BJ (cell line): ENCODE results near the gene SLC16A1. TPM values are rescaled to one million over a fixed set of nuclear protein-coding genes. Genes with fewer than 3 reads are reported as not detected.
A peak's percentile ranks its signal among the peaks of the same experiment; 100 is the strongest.
"Not testable (repeated sequence)": the region's sequence is repeated elsewhere in the genome, so short reads cannot be mapped to it uniquely, and the experiment has no call there.

Source experiments
- CTCF ChIA-PET: fragments of 350-600 bp; formaldehyde crosslinking; extraction: SDS; loops from one replicate; lab custom pipeline; 2021; ENCODE audit warnings: antibody characterized with exemption, inconsistent platforms; lab: Yijun Ruan, JAX
- POLR2A ChIA-PET: fragments of 300-600 bp; sonication (Branson Sonifier 250); formaldehyde crosslinking; extraction: SDS; loops from one replicate; lab custom pipeline; 2021; ENCODE audit warnings: antibody characterized with exemption; lab: Charles Lee
- DNase-seq: peaks from one replicate; pipeline ENCODE4 v3.0.0-alpha.2; 2011; ENCODE audit warnings: low read depth
- H3K27me3 ChIP-seq: 2 replicates; pipeline ENCODE4 v1.6.0; 2011; ENCODE audit warnings: low read length; ENCODE audit not compliant: control insufficient read depth, insufficient read depth
- H3K36me3 ChIP-seq: 2 replicates; pipeline ENCODE4 v1.5.1; 2011; ENCODE audit warnings: low read length; ENCODE audit not compliant: control insufficient read depth, insufficient read depth
- H3K4me3 ChIP-seq: 2 replicates; pipeline ENCODE4 v1.5.1; 2011; ENCODE audit warnings: low read depth, mild to moderate bottlenecking, control low read depth, low read length
- CTCF ChIP-seq: IDR thresholded peaks from 2 replicates; pipeline ENCODE4 v1.5.1; 2011; ENCODE audit warnings: low read depth, mild to moderate bottlenecking, control low read depth, inconsistent platforms, low read length, moderate library complexity; ENCODE audit not compliant: insufficient read depth
- polyA plus RNA-seq: library from polyadenylated mRNA; depleted of rRNA; stranded (reverse); fragments of >200 nt; gene quantifications from 2 replicates; pipeline ENCODE4 v1.2.3, GENCODE V29; 2011

The SLC16A1 gene
- polyA plus RNA-seq, 1 experiment: 57.6 TPM

- POLR2A ChIA-PET: no interaction called here
- H3K4me3 ChIP-seq: no peak overlapping the region
- CTCF ChIA-PET: interaction anchor here (0.6 to 1.4 kb wide), 2 partner anchors 10 to 64 kb away, joined by 4 to 5 read pairs; no protein-coding TSS in a partner anchor
- no peak for TF ChIP-seq CTCF
- peaks cover 5% of the 10 kb centered on the region for H3K36me3 ChIP-seq
- no peaks in the 10 kb centered on the region for H3K27me3 ChIP-seq
- no peak for DNase-seq
Measured at GRCh38 chr1:112964347-112964746, 8.4 kb upstream of the SLC16A1 start.

- ChIA-PET POLR2A (interaction anchor here (0.6 kb wide), 1 partner anchor 10 kb away, joined by 9 read pairs; no protein-coding TSS in a partner anchor), CTCF (no interaction called here)
- no peaks in the 10 kb centered on the region for H3K36me3 ChIP-seq
- TF ChIP-seq CTCF: no peak
- DNase-seq: no peak
- H3K4me3 ChIP-seq: no peak overlapping the region
- no peaks in the 10 kb centered on the region for H3K27me3 ChIP-seq
Measured at GRCh38 chr1:112961072-112961471, 5.1 kb upstream of the SLC16A1 start.

GRCh38 chr1:112960384-112960783 lies 4.4 kb upstream of the SLC16A1 start:
- ChIA-PET CTCF (no interaction called here), POLR2A (no interaction called here)
- Histone ChIP-seq H3K4me3 (no peak overlapping the region), H3K36me3 (no peaks in the 10 kb centered on the region), H3K27me3 (no peaks in the 10 kb centered on the region)
- DNase-seq: no peak
- no peak for TF ChIP-seq CTCF

GRCh38 chr1:112958236-112958635 lies 2.2 kb upstream of the SLC16A1 start:
- H3K4me3 ChIP-seq: peak overlapping the region; percentile 83; the same call in 1 of the 2 replicates
- H3K36me3 ChIP-seq, POLR2A ChIA-PET, DNase-seq, H3K27me3 ChIP-seq: not testable (repeated sequence)
- CTCF ChIA-PET: interaction anchor here (0.9 to 1.7 kb wide), 2 partner anchors 84 to 114 kb away, joined by 3 to 5 read pairs; partner anchors contain the start of gene LRIG2

GRCh38 chr1:112957133-112957812 lies 1.3 kb upstream of the SLC16A1 start:
- Histone ChIP-seq H3K4me3 (peak overlapping the region; percentile 83), H3K27me3 (no peaks in the 10 kb centered on the region), H3K36me3 (no peaks in the 10 kb centered on the region)
- DNase-seq: peak; percentile 65
- POLR2A ChIA-PET: no interaction called here
- no peak for TF ChIP-seq CTCF
- CTCF ChIA-PET: interaction anchor here (0.8 to 1.7 kb wide), 3 partner anchors 10 to 115 kb away, joined by 3 to 5 read pairs (median 5); partner anchors contain the start of gene LRIG2
